Liver (tissue), 9 donors: ENCODE data around the gene ASB1. TPM values are rescaled to one million over a fixed set of nuclear protein-coding genes. Genes with fewer than 3 reads are reported as not detected.

ENCODE experiments used
- DNase-seq: peaks from one replicate; pipeline ENCODE4 v3.0.0-alpha.2; 2017; ENCODE audit warnings: low spot score
- H3K27ac ChIP-seq, 2 donors: one replicate each; pipeline ENCODE4 v1.7.0; 2013; ENCODE audit warnings: inconsistent platforms in 2 of 2, low read length in 2 of 2, control low read depth in 1 of 2, low read depth in 1 of 2, mild to moderate bottlenecking in 1 of 2
- H3K27me3 ChIP-seq, 4 donors: one replicate each; pipeline versions ENCODE4 v1.6.1 to v1.7.0; 2013; ENCODE audit warnings: low read length in 3 of 4, inconsistent platforms in 1 of 4, mild to moderate bottlenecking in 1 of 4, moderate library complexity in 1 of 4; ENCODE audit not compliant: control insufficient read depth in 4 of 4, insufficient read depth in 4 of 4
- H3K36me3 ChIP-seq, 4 donors: one replicate each; pipeline versions ENCODE4 v1.6.1 to v1.7.0; 2013; ENCODE audit warnings: low read length in 3 of 4, mild to moderate bottlenecking in 3 of 4, low read depth in 1 of 4, moderate library complexity in 1 of 4; ENCODE audit not compliant: control insufficient read depth in 4 of 4, insufficient read depth in 3 of 4
- H3K4me1 ChIP-seq, 4 donors: one replicate each; pipeline versions ENCODE4 v1.6.1 to v1.7.0; 2013; ENCODE audit warnings: low read length in 3 of 4, mild to moderate bottlenecking in 3 of 4, moderate library complexity in 1 of 4; ENCODE audit not compliant: control insufficient read depth in 4 of 4, insufficient read depth in 4 of 4
- H3K4me3 ChIP-seq, 3 donors: one replicate each; pipeline versions ENCODE4 v1.6.1 to v1.7.0; 2013; ENCODE audit warnings: low read length in 3 of 3, control low read depth in 1 of 3, low read depth in 1 of 3, mild to moderate bottlenecking in 1 of 3
- H3K9ac ChIP-seq, 2 donors: one replicate each; pipeline ENCODE4 v1.7.0; 2013; ENCODE audit warnings: low read length in 2 of 2, mild to moderate bottlenecking in 2 of 2, moderate library complexity in 2 of 2, control low read depth in 1 of 2, low read depth in 1 of 2
- H3K9me3 ChIP-seq, 4 donors: one replicate each; pipeline versions ENCODE4 v1.6.1 to v1.7.0; 2013; ENCODE audit warnings: low read length in 3 of 4; ENCODE audit not compliant: control insufficient read depth in 4 of 4
- EGR1 ChIP-seq, 2 donors: IDR thresholded peaks; 2 replicates each; pipeline ENCODE4 v1.6.1; 2016 to 2018; ENCODE audit warnings: antibody characterized with exemption in 2 of 2, low read depth in 2 of 2
- FOXA1 ChIP-seq: IDR thresholded peaks from 2 replicates; pipeline ENCODE4 v1.6.1; 2016; ENCODE audit warnings: antibody characterized with exemption
- FOXA2 ChIP-seq: IDR thresholded peaks from 2 replicates; pipeline ENCODE4 v1.6.1; 2016; ENCODE audit warnings: antibody characterized with exemption
- GABPA ChIP-seq, 2 donors: IDR thresholded peaks in 1 of 2; conservative IDR thresholded peaks in 1 of 2; 2 replicates each; pipeline ENCODE4 v1.6.1; 2016; ENCODE audit warnings: antibody characterized with exemption in 2 of 2, mild to moderate bottlenecking in 1 of 2, moderate library complexity in 1 of 2
- HNF4A ChIP-seq, 2 donors: conservative IDR thresholded peaks; 2 replicates each; pipeline ENCODE4 v1.6.1; 2016; ENCODE audit warnings: antibody characterized with exemption in 2 of 2, mild to moderate bottlenecking in 2 of 2
- HNF4G ChIP-seq: IDR thresholded peaks from 2 replicates; pipeline ENCODE4 v1.6.1; 2016; ENCODE audit warnings: antibody characterized with exemption
- JUND ChIP-seq, 2 donors: IDR thresholded peaks; 2 replicates each; pipeline ENCODE4 v1.6.1; 2016; ENCODE audit warnings: antibody characterized with exemption in 2 of 2
- RAD21 ChIP-seq, 2 donors: IDR thresholded peaks; 2 replicates each; pipeline ENCODE4 v1.6.1; 2016; ENCODE audit warnings: antibody characterized with exemption in 2 of 2, mild to moderate bottlenecking in 2 of 2
- RXRA ChIP-seq, 2 donors: IDR thresholded peaks; 2 replicates each; pipeline ENCODE4 v1.6.1; 2017 to 2018; ENCODE audit warnings: antibody characterized with exemption in 2 of 2, mild to moderate bottlenecking in 1 of 2
- SP1 ChIP-seq: IDR thresholded peaks from 2 replicates; pipeline ENCODE4 v1.6.1; 2018; ENCODE audit warnings: antibody characterized with exemption, mild to moderate bottlenecking
- TAF1 ChIP-seq: conservative IDR thresholded peaks from 2 replicates; pipeline ENCODE4 v1.6.1; 2016; ENCODE audit warnings: antibody characterized with exemption, mild to moderate bottlenecking
- YY1 ChIP-seq: IDR thresholded peaks from 2 replicates; pipeline ENCODE4 v1.6.1; 2016; ENCODE audit warnings: antibody characterized with exemption, mild to moderate bottlenecking
- WGBS: extraction: QIAGEN DNeasy Blood & Tissue Kit; methylation state at CpG from one replicate; pipeline ENCODE4 v1.1.7; 2013; 5-methylcytosine and 5-hydroxymethylcytosine counted together
- polyA plus RNA-seq, 2 donors: library from polyadenylated mRNA; stranded (reverse) in 1 of 2; unstranded in 1 of 2; fragments of 200-250 nt in 1 of 2; fragments of >200 nt in 1 of 2; fragmentation: Nextera tagmentation in 1 of 2; extraction: Ambion mirVana in 1 of 2; gene quantifications; one replicate each; pipeline versions ENCODE4 v1.2.1 to v1.2.3, GENCODE V29; 2013 to 2015
- total RNA-seq, 2 donors: library from RNA; depleted of rRNA; stranded (reverse); fragments of >200 nt; gene quantifications; one replicate each; pipeline ENCODE4 v1.2.3, GENCODE V29; 2014
- TF ChIP-seq, protein P1 (sequence below): IDR thresholded peaks from 2 replicates; pipeline ENCODE4 v1.6.1; 2016; ENCODE audit warnings: antibody characterized with exemption, mild to moderate bottlenecking
- TF ChIP-seq, protein P2 (sequence below): fragments of 150-350 bp; IDR thresholded peaks from 2 replicates; pipeline ENCODE4 v1.5.1; 2017; ENCODE audit warnings: improper control_type of control experiment, low read depth, low read length; ENCODE audit not compliant: missing input control
- TF ChIP-seq, protein P3 (sequence below): IDR thresholded peaks from 2 replicates; pipeline ENCODE4 v1.6.1; 2016; ENCODE audit warnings: antibody characterized with exemption
- TF ChIP-seq, protein P4 (sequence below): IDR thresholded peaks from 2 replicates; pipeline ENCODE4 v1.6.1; 2016; ENCODE audit warnings: antibody characterized with exemption
- TF ChIP-seq, protein P5 (sequence below): IDR thresholded peaks from 2 replicates; pipeline ENCODE4 v1.6.1; 2016; ENCODE audit warnings: antibody characterized with exemption
- donor health status: healthy.
- donor health status: healthy.
- donor health status: healthy.
- donor health status: healthy.
- donor health status: healthy.

ASB1 gene
- total and polyA plus RNA-seq, 4 donors: 6.1 to 15.2 (median 10.5) TPM

DNA sequence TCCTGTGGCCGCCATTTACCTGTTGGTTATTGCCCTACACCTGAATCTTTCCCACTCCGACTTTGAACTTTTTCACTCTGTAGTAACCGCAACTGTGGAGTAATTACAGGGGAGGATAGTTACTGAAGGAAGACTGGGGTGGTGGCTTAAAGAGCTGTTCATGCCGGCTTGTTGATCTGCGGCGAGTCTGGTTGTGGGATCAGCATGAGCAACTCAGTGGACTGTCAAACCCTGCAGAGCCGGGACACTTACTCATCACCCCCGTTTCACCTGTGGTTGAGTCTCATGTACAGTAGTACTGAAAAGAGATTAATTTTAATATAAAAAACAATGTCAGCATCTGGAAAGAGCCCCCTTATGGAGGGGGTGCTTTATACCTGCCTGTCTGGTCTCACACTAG lies 2.1 kb downstream of the ASB1 start:
- Histone ChIP-seq H3K4me1 (peaks cover 4 to 25% (median 13%) of the 10 kb centered on the region in 4 donors), H3K36me3 (peaks cover 0 to 5% (median 2%) of the 10 kb centered on the region in 4 donors), H3K27ac (no peak overlapping the region), H3K9me3 (peaks cover 0 to 2% (median 0%) of the 10 kb centered on the region in 4 donors), H3K9ac (no peak overlapping the region), H3K4me3 (no peak overlapping the region), H3K27me3 (no peaks in the 10 kb centered on the region)
- no peak for DNase-seq
- WGBS: 98% methylated on average over 8 of the region's 8 CpGs
- TF ChIP-seq TAF1 (no peak), FOXA2 (no peak), RAD21 (IDR thresholded peaks at IDR 0.05) (no peak), GABPA (IDR thresholded peaks at IDR 0.05 in 1 of 2, conservative IDR thresholded peaks at IDR 0.05 in 1 of 2) (no peak), SP1 (no peak), EGR1 (IDR thresholded peaks at IDR 0.05; ENCODE audit: low read depth in 2 of 2) (no peak), FOXA1 (no peak), HNF4G (no peak), RXRA (IDR thresholded peaks at IDR 0.05) (no peak), YY1 (no peak), HNF4A (conservative IDR thresholded peaks at IDR 0.05) (no peak), JUND (IDR thresholded peaks at IDR 0.05) (no peak)
- TF ChIP-seq, protein P1, sequence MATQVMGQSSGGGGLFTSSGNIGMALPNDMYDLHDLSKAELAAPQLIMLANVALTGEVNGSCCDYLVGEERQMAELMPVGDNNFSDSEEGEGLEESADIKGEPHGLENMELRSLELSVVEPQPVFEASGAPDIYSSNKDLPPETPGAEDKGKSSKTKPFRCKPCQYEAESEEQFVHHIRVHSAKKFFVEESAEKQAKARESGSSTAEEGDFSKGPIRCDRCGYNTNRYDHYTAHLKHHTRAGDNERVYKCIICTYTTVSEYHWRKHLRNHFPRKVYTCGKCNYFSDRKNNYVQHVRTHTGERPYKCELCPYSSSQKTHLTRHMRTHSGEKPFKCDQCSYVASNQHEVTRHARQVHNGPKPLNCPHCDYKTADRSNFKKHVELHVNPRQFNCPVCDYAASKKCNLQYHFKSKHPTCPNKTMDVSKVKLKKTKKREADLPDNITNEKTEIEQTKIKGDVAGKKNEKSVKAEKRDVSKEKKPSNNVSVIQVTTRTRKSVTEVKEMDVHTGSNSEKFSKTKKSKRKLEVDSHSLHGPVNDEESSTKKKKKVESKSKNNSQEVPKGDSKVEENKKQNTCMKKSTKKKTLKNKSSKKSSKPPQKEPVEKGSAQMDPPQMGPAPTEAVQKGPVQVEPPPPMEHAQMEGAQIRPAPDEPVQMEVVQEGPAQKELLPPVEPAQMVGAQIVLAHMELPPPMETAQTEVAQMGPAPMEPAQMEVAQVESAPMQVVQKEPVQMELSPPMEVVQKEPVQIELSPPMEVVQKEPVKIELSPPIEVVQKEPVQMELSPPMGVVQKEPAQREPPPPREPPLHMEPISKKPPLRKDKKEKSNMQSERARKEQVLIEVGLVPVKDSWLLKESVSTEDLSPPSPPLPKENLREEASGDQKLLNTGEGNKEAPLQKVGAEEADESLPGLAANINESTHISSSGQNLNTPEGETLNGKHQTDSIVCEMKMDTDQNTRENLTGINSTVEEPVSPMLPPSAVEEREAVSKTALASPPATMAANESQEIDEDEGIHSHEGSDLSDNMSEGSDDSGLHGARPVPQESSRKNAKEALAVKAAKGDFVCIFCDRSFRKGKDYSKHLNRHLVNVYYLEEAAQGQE: no peak
- TF ChIP-seq, protein P2, sequence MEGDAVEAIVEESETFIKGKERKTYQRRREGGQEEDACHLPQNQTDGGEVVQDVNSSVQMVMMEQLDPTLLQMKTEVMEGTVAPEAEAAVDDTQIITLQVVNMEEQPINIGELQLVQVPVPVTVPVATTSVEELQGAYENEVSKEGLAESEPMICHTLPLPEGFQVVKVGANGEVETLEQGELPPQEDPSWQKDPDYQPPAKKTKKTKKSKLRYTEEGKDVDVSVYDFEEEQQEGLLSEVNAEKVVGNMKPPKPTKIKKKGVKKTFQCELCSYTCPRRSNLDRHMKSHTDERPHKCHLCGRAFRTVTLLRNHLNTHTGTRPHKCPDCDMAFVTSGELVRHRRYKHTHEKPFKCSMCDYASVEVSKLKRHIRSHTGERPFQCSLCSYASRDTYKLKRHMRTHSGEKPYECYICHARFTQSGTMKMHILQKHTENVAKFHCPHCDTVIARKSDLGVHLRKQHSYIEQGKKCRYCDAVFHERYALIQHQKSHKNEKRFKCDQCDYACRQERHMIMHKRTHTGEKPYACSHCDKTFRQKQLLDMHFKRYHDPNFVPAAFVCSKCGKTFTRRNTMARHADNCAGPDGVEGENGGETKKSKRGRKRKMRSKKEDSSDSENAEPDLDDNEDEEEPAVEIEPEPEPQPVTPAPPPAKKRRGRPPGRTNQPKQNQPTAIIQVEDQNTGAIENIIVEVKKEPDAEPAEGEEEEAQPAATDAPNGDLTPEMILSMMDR: no peak
- TF ChIP-seq, protein P3, sequence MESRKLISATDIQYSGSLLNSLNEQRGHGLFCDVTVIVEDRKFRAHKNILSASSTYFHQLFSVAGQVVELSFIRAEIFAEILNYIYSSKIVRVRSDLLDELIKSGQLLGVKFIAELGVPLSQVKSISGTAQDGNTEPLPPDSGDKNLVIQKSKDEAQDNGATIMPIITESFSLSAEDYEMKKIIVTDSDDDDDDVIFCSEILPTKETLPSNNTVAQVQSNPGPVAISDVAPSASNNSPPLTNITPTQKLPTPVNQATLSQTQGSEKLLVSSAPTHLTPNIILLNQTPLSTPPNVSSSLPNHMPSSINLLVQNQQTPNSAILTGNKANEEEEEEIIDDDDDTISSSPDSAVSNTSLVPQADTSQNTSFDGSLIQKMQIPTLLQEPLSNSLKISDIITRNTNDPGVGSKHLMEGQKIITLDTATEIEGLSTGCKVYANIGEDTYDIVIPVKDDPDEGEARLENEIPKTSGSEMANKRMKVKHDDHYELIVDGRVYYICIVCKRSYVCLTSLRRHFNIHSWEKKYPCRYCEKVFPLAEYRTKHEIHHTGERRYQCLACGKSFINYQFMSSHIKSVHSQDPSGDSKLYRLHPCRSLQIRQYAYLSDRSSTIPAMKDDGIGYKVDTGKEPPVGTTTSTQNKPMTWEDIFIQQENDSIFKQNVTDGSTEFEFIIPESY: no peak
- TF ChIP-seq, protein P4, sequence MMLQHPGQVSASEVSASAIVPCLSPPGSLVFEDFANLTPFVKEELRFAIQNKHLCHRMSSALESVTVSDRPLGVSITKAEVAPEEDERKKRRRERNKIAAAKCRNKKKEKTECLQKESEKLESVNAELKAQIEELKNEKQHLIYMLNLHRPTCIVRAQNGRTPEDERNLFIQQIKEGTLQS: no peak
- TF ChIP-seq, protein P5, sequence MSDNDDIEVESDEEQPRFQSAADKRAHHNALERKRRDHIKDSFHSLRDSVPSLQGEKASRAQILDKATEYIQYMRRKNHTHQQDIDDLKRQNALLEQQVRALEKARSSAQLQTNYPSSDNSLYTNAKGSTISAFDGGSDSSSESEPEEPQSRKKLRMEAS: no peak

DNA sequence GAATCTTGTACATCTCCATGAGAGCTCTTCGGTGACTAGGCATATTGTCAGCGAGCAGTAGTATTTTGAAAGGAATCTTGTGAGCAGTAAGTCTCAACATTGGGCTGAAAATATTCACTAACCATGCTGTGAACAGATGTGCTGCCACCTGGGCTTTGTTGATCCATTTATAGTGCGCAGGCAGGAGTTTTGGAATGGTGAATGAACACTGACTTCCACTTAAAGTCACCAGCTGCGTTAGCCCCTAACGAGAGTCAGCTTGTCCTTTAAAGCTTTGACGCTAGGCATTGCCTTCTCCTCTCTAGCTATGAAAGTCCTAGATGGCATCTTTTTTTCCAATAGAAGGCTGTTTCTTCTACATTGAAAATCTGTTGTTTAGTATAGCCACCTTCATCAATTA lies 4.1 kb downstream of the ASB1 start:
- H3K27me3 ChIP-seq: no peaks in the 10 kb centered on the region
- H3K27ac ChIP-seq: no peak overlapping the region
- H3K4me1 ChIP-seq: peaks cover 4 to 21% (median 12%) of the 10 kb centered on the region in 4 donors
- H3K36me3 ChIP-seq: peaks cover 6 to 24% (median 11%) of the 10 kb centered on the region in 4 donors
- TF ChIP-seq FOXA2 (no peak), HNF4A (conservative IDR thresholded peaks at IDR 0.05) (no peak)
- H3K4me3 ChIP-seq: no peak overlapping the region
- 98% methylated on average over 6 of the region's 6 CpGs for WGBS
- H3K9ac ChIP-seq: no peak overlapping the region
- DNase-seq: no peak
- peaks cover 0 to 2% (median 0%) of the 10 kb centered on the region in 4 donors for H3K9me3 ChIP-seq
